ENCODE measurements around the gene CEBPZ. TPM values are rescaled to one million over a fixed set of nuclear protein-coding genes. Genes with fewer than 3 reads are reported as not detected.
"Not testable (repeated sequence)": the region's sequence is repeated elsewhere in the genome, so short reads cannot be mapped to it uniquely, and the experiment has no call there.

The CEBPZ gene
- total RNA-seq, result 10 to 100 TPM; 33.2 to 41.9 TPM
- long read RNA-seq, transcript CEBPZ-201 (16 exons, 3,463 nt), result major isoform, 40 of 54 reads
- long read RNA-seq, partial matches to known transcripts, result 12 of 54 reads
- long read RNA-seq, other reads (novel, unspliced or antisense), result 2 of 54 reads

GRCh38 chr2:37231241-37232130 lies at the start of gene CEBPZ, which contains the start of gene NDUFAF7:
CEBPZ (minus strand) TSS chr2:37231596; CDS start chr2:37231567, 29 bp downstream.
NDUFAF7 (plus strand) TSS chr2:37231658; CDS start chr2:37231706, 48 bp downstream.
- DNase-seq, result peak; percentile 94
- ATAC-seq, result peak; percentile 97 to 99
- intact Hi-C loops (cut with DNase I), result no loop called here

GRCh38 chr2:37276291-37276690 lies 44.9 kb upstream of the CEBPZ start:
- intact Hi-C loops (cut with DNase I), result no loop called here
- ATAC-seq (no peak), DNase-seq (no peak)

- ATAC-seq (no peak), DNase-seq (no peak)
- intact Hi-C loops (cut with DNase I), result no loop called here
Measured at GRCh38 chr2:37274359-37274965, 43.1 kb upstream of the CEBPZ start.

GRCh38 chr2:37271376-37272067 lies 40.1 kb upstream of the CEBPZ start:
- ATAC-seq (no peak), DNase-seq (no peak)
- intact Hi-C loops (cut with DNase I), result no loop called here

- no peak for ATAC-seq
- intact Hi-C loops (cut with DNase I), result no loop called here
- DNase-seq, result no peak
Measured at GRCh38 chr2:37268111-37268510, 36.7 kb upstream of the CEBPZ start.

GRCh38 chr2:37267685-37268084 lies 36.3 kb upstream of the CEBPZ start:
- intact Hi-C loops (cut with DNase I), result no loop called here
- DNase-seq (no peak), ATAC-seq (no peak)

- ATAC-seq (no peak), DNase-seq (no peak)
- intact Hi-C loops (cut with DNase I), result no loop called here
Measured at GRCh38 chr2:37263839-37264238, 32.4 kb upstream of the CEBPZ start.

- ATAC-seq, result no peak
- intact Hi-C loops (cut with DNase I), result no loop called here
- DNase-seq, result no peak
Measured at GRCh38 chr2:37262522-37262921, 31.1 kb upstream of the CEBPZ start.

GRCh38 chr2:37250869-37251740 lies 19.7 kb upstream of the CEBPZ start:
- intact Hi-C loops (cut with DNase I), result no loop called here

GRCh38 chr2:37246205-37246604 lies 14.8 kb upstream of the CEBPZ start:
- intact Hi-C loops (cut with DNase I), result no loop called here
- ATAC-seq, result no peak
- no peak for DNase-seq

More at GRCh38 chr2:37250869-37251740, 19.7 kb upstream of the CEBPZ start:
- DNase-seq, result no peak
- no peak for ATAC-seq

GRCh38 chr2:37244755-37245154 lies 13.4 kb upstream of the CEBPZ start:
- ATAC-seq (no peak), DNase-seq (no peak)
- intact Hi-C loops (cut with DNase I), result no loop called here

- peak in 1 of 2 donors; percentile 27 for ATAC-seq
- intact Hi-C loops (cut with DNase I), result no loop called here
Measured at GRCh38 chr2:37244017-37244416, 12.6 kb upstream of the CEBPZ start.

GRCh38 chr2:37243435-37243834 lies 12.0 kb upstream of the CEBPZ start:
- ATAC-seq, result no peak
- intact Hi-C loops (cut with DNase I), result no loop called here

More at GRCh38 chr2:37244017-37244416, 12.6 kb upstream of the CEBPZ start:
- DNase-seq, result no peak

GRCh38 chr2:37232131-37232933 lies 936 bp upstream of the CEBPZ start:
- peak; percentile 29 to 30 for ATAC-seq

More at GRCh38 chr2:37243435-37243834, 12.0 kb upstream of the CEBPZ start:
- no peak for DNase-seq

GRCh38 chr2:37230581-37230980 lies 815 bp downstream of the CEBPZ start:
- DNase-seq, result no peak
- intact Hi-C loops (cut with DNase I), result no loop called here

More at GRCh38 chr2:37232131-37232933, 936 bp upstream of the CEBPZ start:
- intact Hi-C loops (cut with DNase I), result no loop called here
- peak; percentile 33 for DNase-seq

GRCh38 chr2:37228788-37229187 lies 2.6 kb downstream of the CEBPZ start:
- intact Hi-C loops (cut with DNase I), result no loop called here
- ATAC-seq (no peak), DNase-seq (no peak)

More at GRCh38 chr2:37230581-37230980, 815 bp downstream of the CEBPZ start:
- ATAC-seq, result peak; percentile 1 to 2

- ATAC-seq, result no peak
- no peak for DNase-seq
- intact Hi-C loops (cut with DNase I), result no loop called here
Measured at GRCh38 chr2:37226863-37227262, 4.5 kb downstream of the CEBPZ start.

- intact Hi-C loops (cut with DNase I); DNase-seq; ATAC-seq: not testable (repeated sequence)
Measured at GRCh38 chr2:37225129-37225528, 6.3 kb downstream of the CEBPZ start.
